Psoas muscle (tissue), 8 donors: ENCODE results near the gene GDF2. TPM values are rescaled to one million over a fixed set of nuclear protein-coding genes. Genes with fewer than 3 reads are reported as not detected.
A peak's percentile ranks its signal among the peaks of the same experiment; 100 is the strongest.

Experiments used
- ATAC-seq, 4 donors: fragments of 200-7000 bp; cut with Tn5 transposase; one replicate each; pipeline ENCODE4 v1.9.1; 2020; ENCODE audit warnings: moderate library complexity in 3 of 4, mild to moderate bottlenecking in 2 of 4
- DNase-seq, 2 donors: peaks; one replicate each; pipeline ENCODE4 v3.0.0-alpha.2; 2020
- H3K27ac ChIP-seq: fragments of 200-600 bp; one replicate; pipeline ENCODE4 v1.8.0; 2022
- H3K27me3 ChIP-seq, 3 donors: fragments of 200-600 bp in 1 of 3; one replicate each; pipeline versions ENCODE4 v1.6.1 to v1.8.0; 2013 to 2022; ENCODE audit warnings: low read length in 2 of 3, mild to moderate bottlenecking in 2 of 3, moderate library complexity in 1 of 3; ENCODE audit not compliant: insufficient read depth in 3 of 3
- H3K36me3 ChIP-seq, 2 donors: fragments of 200-600 bp in 1 of 2; one replicate each; pipeline versions ENCODE4 v1.6.1 to v1.8.0; 2013 to 2022; ENCODE audit warnings: low read depth in 1 of 2, mild to moderate bottlenecking in 1 of 2, moderate library complexity in 1 of 2; ENCODE audit not compliant: insufficient read depth in 1 of 2
- H3K4me1 ChIP-seq: fragments of 200-600 bp; one replicate; pipeline ENCODE4 v1.8.0; 2022
- H3K4me3 ChIP-seq: fragments of 200-600 bp; one replicate; pipeline ENCODE4 v1.8.0; 2022; ENCODE audit warnings: mild to moderate bottlenecking
- H3K9me3 ChIP-seq: fragments of 200-600 bp; one replicate; pipeline ENCODE4 v1.8.0; 2022
- WGBS, 3 donors: extraction: QIAGEN DNeasy Blood & Tissue Kit; methylation state at CpG; one replicate each; pipeline versions ENCODE4 v1.1.6 to v1.1.7; 2013; 5-methylcytosine and 5-hydroxymethylcytosine counted together
- intact Hi-C, 2 donors: fragments of 100-400 bp; cut with DNase I; formaldehyde crosslinking; loops; one replicate each; pipeline versions ENCODE4 v1.11.0 to v1.14.2; 2022
- polyA plus RNA-seq, 3 donors: library from polyadenylated mRNA; stranded (reverse); fragments of 200-250 nt; gene quantifications; one replicate each; pipeline ENCODE4 v1.2.3, GENCODE V29; 2013
- total RNA-seq, 4 donors: library from RNA; stranded (reverse); fragmentation: NEBNext Ultra II Directional in 2 of 4; extraction: Animal tissue kit (Norgen Biotek cat#: 25700) in 2 of 4; gene quantifications; one replicate each; pipeline versions ENCODE4 v1.2.1 to v1.2.4, GENCODE V29; 2021 to 2023
- TF ChIP-seq, protein P1 (sequence below): fragments of 200-600 bp; IDR thresholded peaks from one replicate; pipeline ENCODE4 v1.8.0; 2022; ENCODE audit warnings: antibody characterized with exemption
- donor health status: healthy with polysubstance abuse.
- donor health status: DM: no; HTN: no; CAD: no; lungs with moderate emphysema.
- donor health status: Bipolar disorder and iron deficiency.
- donor health status: healthy.
- donor health status: DM: yes; HTN: yes; CAD: no.
- donor health status: DM: no; HTN: no; CAD: no.
- donor health status: DM: no; HTN: no; CAD: no.
- donor health status: DM: yes; HTN: yes; CAD: no.

The GDF2 gene
- total and polyA plus RNA-seq, 7 donors = not detected

DNA sequence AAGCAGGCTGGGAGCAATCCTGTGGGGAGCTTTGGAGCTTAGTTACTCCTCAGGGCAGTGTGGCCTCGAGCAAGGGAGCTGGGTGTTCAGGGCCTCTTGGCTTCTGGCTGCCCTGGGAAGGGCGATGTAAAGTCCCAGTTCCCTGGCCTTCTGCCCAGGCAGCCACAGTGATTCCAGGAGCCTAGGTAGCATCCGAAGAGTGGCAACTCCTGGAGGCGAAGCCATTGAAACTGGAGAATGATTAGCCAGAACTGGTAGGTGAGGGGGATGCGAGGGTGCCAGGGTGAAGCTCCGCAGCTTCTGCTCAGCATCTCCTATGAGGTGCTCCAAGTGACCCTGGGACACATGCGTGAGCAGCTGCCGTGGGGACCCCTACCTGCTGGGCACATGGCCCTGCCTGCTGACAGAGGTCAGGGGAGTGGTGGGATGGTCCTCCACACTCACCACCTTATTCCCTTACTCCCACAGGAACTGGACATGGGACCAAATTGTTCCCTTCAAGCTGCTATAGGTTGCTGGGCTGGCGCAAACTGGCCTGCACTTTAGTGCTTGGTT, 7.8 kb upstream of the GDF2 start:
- intact Hi-C loops = loop anchor here (2.0 to 5.0 kb wide), 2 partner anchors 290 to 292 kb away; no protein-coding TSS in a partner anchor
- H3K27ac ChIP-seq = no peak overlapping the region
- peak in 1 of 2 donors; percentile 35 for DNase-seq
- 73 to 89% (median 89%) methylated on average over 9 of the region's 9 CpGs for WGBS, 3 donors
- H3K4me3 ChIP-seq = no peak overlapping the region
- H3K36me3 ChIP-seq = no peaks in the 10 kb centered on the region
- no peak for ATAC-seq
- no peaks in the 10 kb centered on the region for H3K27me3 ChIP-seq
- no peaks in the 10 kb centered on the region for H3K4me1 ChIP-seq
- no peaks in the 10 kb centered on the region for H3K9me3 ChIP-seq
- TF ChIP-seq, protein P1, sequence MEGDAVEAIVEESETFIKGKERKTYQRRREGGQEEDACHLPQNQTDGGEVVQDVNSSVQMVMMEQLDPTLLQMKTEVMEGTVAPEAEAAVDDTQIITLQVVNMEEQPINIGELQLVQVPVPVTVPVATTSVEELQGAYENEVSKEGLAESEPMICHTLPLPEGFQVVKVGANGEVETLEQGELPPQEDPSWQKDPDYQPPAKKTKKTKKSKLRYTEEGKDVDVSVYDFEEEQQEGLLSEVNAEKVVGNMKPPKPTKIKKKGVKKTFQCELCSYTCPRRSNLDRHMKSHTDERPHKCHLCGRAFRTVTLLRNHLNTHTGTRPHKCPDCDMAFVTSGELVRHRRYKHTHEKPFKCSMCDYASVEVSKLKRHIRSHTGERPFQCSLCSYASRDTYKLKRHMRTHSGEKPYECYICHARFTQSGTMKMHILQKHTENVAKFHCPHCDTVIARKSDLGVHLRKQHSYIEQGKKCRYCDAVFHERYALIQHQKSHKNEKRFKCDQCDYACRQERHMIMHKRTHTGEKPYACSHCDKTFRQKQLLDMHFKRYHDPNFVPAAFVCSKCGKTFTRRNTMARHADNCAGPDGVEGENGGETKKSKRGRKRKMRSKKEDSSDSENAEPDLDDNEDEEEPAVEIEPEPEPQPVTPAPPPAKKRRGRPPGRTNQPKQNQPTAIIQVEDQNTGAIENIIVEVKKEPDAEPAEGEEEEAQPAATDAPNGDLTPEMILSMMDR = no peak

DNA sequence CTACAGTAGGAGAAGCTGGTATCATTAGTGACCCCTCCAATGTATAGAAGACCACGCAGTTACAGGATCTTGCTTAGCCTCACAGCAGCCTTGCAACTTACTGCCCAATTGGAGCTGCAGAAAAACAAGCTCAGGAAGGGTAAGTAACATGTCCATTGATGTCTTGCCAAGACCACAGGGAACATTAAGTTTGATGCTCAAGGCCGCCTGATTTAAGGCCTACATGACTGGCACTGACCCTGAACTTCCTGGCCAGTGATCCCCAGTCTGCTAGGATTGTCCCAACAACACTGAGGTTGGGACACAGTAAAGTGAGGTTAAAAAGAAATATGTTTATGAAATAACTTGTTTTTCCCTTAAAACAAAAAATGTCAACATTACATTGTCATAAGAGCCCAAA, 6.8 kb upstream of the GDF2 start:
- TF ChIP-seq, protein P1 = no peak
- H3K36me3 ChIP-seq = no peaks in the 10 kb centered on the region
- H3K9me3 ChIP-seq = no peaks in the 10 kb centered on the region
- ATAC-seq (no peak), DNase-seq (peak in 1 of 2 donors; percentile 4)
- H3K4me1 ChIP-seq = no peaks in the 10 kb centered on the region
- H3K27ac ChIP-seq = no peak overlapping the region
- H3K27me3 ChIP-seq = no peaks in the 10 kb centered on the region
- intact Hi-C loops = loop anchor here in 1 of 2 donors (2.0 kb wide), 1 partner anchor 291 kb away; no protein-coding TSS in a partner anchor
- WGBS, 3 donors = 87 to 100% (median 93%) methylated on average over 2 of the region's 2 CpGs
- H3K4me3 ChIP-seq = no peak overlapping the region

DNA sequence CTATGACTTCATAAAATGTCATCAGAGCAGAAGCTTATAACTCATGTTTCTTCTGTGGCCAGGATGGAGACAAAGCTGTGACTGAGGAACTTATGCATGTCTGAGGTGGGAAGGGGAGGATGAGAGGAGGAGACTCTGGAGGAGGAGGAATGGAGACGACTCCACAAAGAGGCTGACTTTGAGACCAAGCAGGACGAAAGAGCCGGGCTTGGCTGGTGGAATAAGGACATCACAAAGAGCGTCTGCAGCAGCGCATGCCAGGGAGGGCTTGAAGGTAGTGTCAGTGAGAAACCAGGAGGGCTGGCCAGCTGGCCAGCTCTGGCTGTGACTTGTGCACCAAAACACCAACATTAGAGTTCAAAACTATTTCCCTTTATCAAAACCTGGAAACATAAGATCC, 6.1 kb upstream of the GDF2 start:
- WGBS, 3 donors = 65 to 85% (median 76%) methylated on average over 5 of the region's 5 CpGs
- TF ChIP-seq, protein P1 = no peak
- intact Hi-C loops = no loop called here
- Histone ChIP-seq H3K9me3 (no peaks in the 10 kb centered on the region), H3K4me1 (no peaks in the 10 kb centered on the region), H3K27ac (no peak overlapping the region), H3K27me3 (no peaks in the 10 kb centered on the region), H3K36me3 (no peaks in the 10 kb centered on the region), H3K4me3 (no peak overlapping the region)
- DNase-seq = peak in 1 of 2 donors; percentile 11
- ATAC-seq = no peak

DNA sequence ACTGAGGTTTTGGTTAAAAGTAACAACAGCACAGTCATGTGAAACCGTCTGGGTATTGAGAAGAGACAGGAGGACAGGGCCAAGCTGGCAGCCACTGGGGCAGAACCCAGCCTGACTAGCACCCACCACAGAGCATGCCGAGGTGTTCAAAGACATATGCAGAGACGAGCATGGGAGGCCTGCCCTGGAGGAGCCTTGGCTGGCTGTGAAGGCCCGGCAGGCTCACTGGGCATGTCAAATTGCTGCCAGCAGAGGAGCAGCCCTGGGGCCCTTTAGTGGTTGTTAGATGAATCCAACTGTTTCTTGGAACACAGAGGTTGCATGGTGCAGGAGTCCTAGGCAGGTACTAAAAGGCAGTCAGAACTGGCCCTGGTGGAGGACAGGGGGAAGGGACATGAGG, 5.0 kb upstream of the GDF2 start:
- Histone ChIP-seq H3K4me1 (no peaks in the 10 kb centered on the region), H3K4me3 (no peak overlapping the region), H3K9me3 (no peaks in the 10 kb centered on the region), H3K27me3 (no peaks in the 10 kb centered on the region), H3K36me3 (no peaks in the 10 kb centered on the region), H3K27ac (no peak overlapping the region)
- TF ChIP-seq, protein P1 = no peak
- intact Hi-C loops = no loop called here
- WGBS, 3 donors = 68 to 83% (median 73%) methylated on average over 4 of the region's 4 CpGs
- DNase-seq = no peak
- no peak for ATAC-seq

DNA sequence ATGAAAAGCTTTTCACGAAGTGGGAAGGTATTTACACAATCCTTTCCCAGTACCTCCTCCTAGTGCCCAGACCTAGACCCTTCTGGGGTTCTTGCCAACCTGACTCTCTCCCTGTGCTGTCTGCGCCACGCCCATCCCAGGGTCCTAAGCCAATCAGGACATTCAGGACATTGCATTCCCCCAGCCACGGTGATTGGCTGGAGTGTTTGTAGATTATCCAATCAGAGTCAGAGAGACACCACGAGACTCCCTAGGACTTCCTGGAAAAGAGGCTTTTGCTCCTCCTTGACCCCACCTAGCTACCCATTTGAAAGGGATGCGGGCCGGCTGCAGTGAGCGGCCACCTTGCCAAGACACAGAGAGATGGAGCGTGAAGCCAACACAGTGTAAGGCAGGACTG, 3.5 kb upstream of the GDF2 start:
- H3K4me3 ChIP-seq = no peak overlapping the region
- DNase-seq (peak in 1 of 2 donors; percentile 6), ATAC-seq (no peak)
- intact Hi-C loops = no loop called here
- H3K9me3 ChIP-seq = no peaks in the 10 kb centered on the region
- 52 to 86% (median 82%) methylated on average over 9 of the region's 9 CpGs for WGBS, 3 donors
- TF ChIP-seq, protein P1 = no peak
- no peaks in the 10 kb centered on the region for H3K4me1 ChIP-seq
- H3K27ac ChIP-seq = no peak overlapping the region
- H3K36me3 ChIP-seq = no peaks in the 10 kb centered on the region
- H3K27me3 ChIP-seq = no peaks in the 10 kb centered on the region
